Colonic mucosa (tissue), 4 donors: ENCODE data around the gene NAA60. TPM values are rescaled to one million over a fixed set of nuclear protein-coding genes. Genes with fewer than 3 reads are reported as not detected.

Experiments
- DNase-seq: peaks from one replicate; pipeline ENCODE4 v3.0.0-alpha.2; 2020
- H3K27ac ChIP-seq: fragments of 200-600 bp; one replicate; pipeline ENCODE4 v1.8.0; 2021
- H3K27me3 ChIP-seq: fragments of 200-600 bp; one replicate; pipeline ENCODE4 v1.8.0; 2021
- H3K36me3 ChIP-seq: fragments of 200-600 bp; one replicate; pipeline ENCODE4 v1.8.0; 2021
- H3K4me1 ChIP-seq: fragments of 200-600 bp; one replicate; pipeline ENCODE4 v1.8.0; 2021; ENCODE audit warnings: mild to moderate bottlenecking
- H3K4me3 ChIP-seq: fragments of 200-600 bp; one replicate; pipeline ENCODE4 v1.8.0; 2021
- H3K9ac ChIP-seq, 2 donors: one replicate each; pipeline ENCODE4 v1.7.0; 2013; ENCODE audit warnings: control low read depth in 2 of 2, low read depth in 2 of 2, low read length in 2 of 2
- H3K9me3 ChIP-seq: fragments of 200-600 bp; one replicate; pipeline ENCODE4 v1.8.0; 2021
- CTCF ChIP-seq: fragments of 200-600 bp; IDR thresholded peaks from one replicate; pipeline ENCODE4 v1.8.0; 2022; ENCODE audit warnings: antibody characterized with exemption, mild to moderate bottlenecking
- intact Hi-C: fragments of 100-400 bp; cut with DNase I; formaldehyde crosslinking; loops from one replicate; pipeline ENCODE4 v1.14.1; 2022
- total RNA-seq, 2 donors: library from RNA; stranded (reverse); fragmentation: NEBNext Ultra II Directional in 1 of 2; extraction: Animal tissue kit (Norgen Biotek cat#: 25700) in 1 of 2; gene quantifications; one replicate each; pipeline ENCODE4 v1.2.1, GENCODE V29; 2021
- donor health status: healthy.
- donor health status: DM: no; HTN: no; CAD: no.
- donor health status: DM: no; HTN: no; CAD: no.

NAA60 gene
- total RNA-seq, 2 donors from 2014 or later, result 56.8 to 68.6 TPM

DNA sequence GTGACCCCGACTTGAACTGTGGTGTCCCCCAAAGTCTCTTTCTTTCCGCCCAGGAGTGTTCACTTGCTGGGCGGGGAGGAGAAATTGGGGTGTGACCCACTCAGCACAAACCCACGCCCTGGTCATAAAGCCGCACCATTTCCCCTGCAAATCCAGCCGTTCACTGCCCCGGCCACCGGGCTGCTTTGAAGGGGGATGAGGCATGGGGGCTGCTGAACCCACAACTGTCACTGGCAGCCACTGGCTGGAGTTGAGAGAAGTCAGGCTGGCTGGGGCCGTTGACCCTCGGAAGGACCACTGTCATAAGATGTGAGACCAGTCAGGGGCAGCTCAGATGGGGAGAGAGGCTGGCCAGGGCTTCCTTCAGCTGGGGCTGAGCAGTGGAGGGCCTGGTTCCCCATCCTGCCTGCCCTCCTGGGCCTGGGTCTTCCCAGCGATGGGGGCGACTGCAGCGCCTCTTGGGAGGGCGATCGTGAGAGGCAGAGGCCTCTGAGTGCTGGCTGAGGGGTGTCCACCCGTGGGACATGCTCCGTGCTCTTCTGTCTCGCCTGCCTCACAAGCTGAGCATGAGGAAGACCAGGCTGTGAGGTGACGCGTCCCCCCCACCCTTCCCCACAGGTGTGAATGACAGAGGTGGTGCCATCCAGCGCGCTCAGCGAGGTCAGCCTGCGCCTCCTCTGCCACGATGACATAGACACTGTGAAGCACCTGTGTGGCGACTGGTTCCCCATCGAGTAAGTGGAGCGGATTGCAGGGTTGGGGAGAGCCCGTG is 32.3 kb downstream of the NAA60 start:
- Histone ChIP-seq H3K9me3 (no peaks in the 10 kb centered on the region), H3K36me3 (no peaks in the 10 kb centered on the region), H3K27ac (no peak overlapping the region), H3K27me3 (no peaks in the 10 kb centered on the region), H3K4me1 (peaks cover 22% of the 10 kb centered on the region), H3K9ac (no peak overlapping the region), H3K4me3 (no peak overlapping the region)
- TF ChIP-seq CTCF, result no peak
- intact Hi-C loops, result no loop called here
- DNase-seq, result peak; percentile 66

DNA sequence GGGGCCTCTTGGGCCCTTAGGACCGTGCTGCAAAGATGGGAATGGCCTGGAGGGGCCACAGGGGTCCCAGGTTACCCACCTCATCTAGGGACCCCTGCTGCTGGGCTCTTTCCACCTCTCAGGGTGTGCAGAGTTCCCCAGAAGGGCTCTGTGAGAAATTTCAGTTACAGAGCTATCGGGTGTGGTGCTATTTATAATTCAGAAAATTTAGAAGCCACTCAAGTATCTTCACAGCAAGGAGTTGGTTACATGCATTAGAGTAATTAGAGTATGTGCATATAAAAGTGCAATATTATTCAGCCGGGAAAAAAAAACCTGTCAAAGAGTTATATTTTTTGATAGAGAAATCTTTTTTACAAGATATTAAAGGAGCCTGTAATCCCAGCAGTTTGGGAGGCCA is 32.9 kb downstream of the NAA60 start:
- H3K36me3 ChIP-seq, result no peaks in the 10 kb centered on the region

DNA sequence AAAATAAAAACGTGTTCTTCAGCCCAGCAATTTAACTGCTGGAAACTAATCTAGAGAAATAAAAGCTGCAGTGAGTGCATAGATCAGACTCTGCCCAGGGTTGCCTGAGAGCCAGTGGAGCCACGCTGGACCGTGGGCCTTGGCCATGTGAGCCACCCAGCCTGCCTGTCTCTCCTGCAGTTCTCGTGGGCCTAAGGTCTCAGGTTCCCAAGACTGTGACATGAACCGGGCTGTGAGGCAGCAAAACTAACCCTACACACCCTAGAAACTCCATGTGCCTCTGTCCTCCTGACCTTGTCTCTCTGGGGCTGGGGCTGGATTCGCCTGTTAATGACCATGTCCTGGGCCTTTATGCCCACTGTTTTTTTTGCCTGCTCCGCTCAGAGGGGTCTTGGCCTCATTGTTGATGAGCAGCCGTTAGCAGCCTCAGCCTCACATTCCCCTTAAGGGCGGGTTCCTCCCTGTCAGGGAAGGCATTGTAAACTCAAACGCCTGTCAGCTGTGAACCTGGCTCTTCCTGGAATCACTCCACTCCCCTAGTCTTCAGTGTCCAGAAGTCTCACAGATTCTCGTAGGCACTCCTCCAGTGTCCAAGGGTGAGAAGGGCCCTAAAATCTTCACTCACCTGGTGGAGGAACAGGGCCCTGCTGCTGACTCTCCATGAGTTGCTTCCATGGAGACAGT is 34.9 kb downstream of the NAA60 start:
- Histone ChIP-seq H3K4me1 (peaks cover 22% of the 10 kb centered on the region), H3K27ac (no peak overlapping the region), H3K9ac (no peak overlapping the region), H3K4me3 (no peak overlapping the region), H3K27me3 (no peaks in the 10 kb centered on the region), H3K9me3 (no peaks in the 10 kb centered on the region), H3K36me3 (peaks cover 19% of the 10 kb centered on the region)
- intact Hi-C loops, result no loop called here
- peak; percentile 42 for DNase-seq
- TF ChIP-seq CTCF, result no peak

More for the DNA sequence above, 32.9 kb downstream of the NAA60 start:
- no peak for TF ChIP-seq CTCF
- no peak overlapping the region for H3K9ac ChIP-seq
- H3K9me3 ChIP-seq, result no peaks in the 10 kb centered on the region
- intact Hi-C loops, result no loop called here
- no peaks in the 10 kb centered on the region for H3K27me3 ChIP-seq
- H3K27ac ChIP-seq, result no peak overlapping the region
- H3K4me1 ChIP-seq, result peaks cover 22% of the 10 kb centered on the region
- H3K4me3 ChIP-seq, result no peak overlapping the region
- no peak for DNase-seq

GRCh38 chr16:3479654-3480216 is 36.3 kb downstream of the NAA60 start:
- H3K4me3 ChIP-seq, result no peak overlapping the region
- H3K9ac ChIP-seq, result no peak overlapping the region
- DNase-seq, result no peak
- H3K27me3 ChIP-seq, result no peaks in the 10 kb centered on the region
- peaks cover 30% of the 10 kb centered on the region for H3K36me3 ChIP-seq
- H3K9me3 ChIP-seq, result no peaks in the 10 kb centered on the region
- H3K27ac ChIP-seq, result no peak overlapping the region
- intact Hi-C loops, result no loop called here
- no peak for TF ChIP-seq CTCF
- H3K4me1 ChIP-seq, result peaks cover 16% of the 10 kb centered on the region

DNA sequence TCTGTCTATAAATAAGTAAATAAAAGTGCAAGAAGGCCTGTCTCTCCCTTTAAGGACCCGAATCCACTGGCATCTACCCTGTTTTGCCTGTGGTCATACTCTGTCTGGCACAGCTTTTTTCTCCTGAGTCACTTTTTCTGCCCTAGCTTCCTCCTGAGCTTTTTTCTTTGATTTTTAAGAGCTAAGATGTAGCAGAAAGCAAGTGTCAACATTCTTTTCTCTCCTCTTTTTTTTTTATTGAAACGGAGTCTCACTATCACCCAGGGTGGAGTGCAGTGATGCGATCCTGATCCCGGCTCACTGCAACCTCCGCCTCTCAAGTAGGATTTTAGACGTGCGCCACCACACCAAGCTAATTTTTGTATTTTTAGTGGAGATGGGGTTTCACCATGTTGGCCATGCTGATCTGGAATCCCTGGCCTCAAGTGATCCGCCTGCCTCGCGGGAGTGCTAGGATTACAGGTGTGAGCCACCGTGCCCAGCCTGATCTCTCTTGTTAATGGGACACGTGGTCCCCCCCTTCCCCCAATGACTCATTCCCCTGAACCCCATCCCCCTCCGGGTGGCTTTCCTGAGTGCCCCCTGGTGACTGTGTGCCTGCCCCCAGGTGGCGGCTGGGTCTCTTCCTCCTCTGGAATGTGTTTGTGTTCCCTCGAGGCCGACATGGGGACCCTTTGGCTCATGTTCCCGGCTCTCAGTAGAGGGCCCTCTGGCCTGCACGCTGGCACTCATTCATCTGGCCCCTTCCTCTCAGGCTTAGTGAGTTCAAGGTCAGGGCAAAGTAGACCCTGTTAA is 37.6 kb downstream of the NAA60 start:
- intact Hi-C loops, result no loop called here
- Histone ChIP-seq H3K36me3 (peaks cover 43% of the 10 kb centered on the region), H3K9me3 (no peaks in the 10 kb centered on the region), H3K27ac (no peak overlapping the region), H3K4me3 (no peak overlapping the region), H3K9ac (no peak overlapping the region), H3K27me3 (no peaks in the 10 kb centered on the region), H3K4me1 (peaks cover 4% of the 10 kb centered on the region)
- no peak for TF ChIP-seq CTCF
- DNase-seq, result no peak
